HCT116 (cell line): ENCODE data around the gene KSR1. TPM values are rescaled to one million over a fixed set of nuclear protein-coding genes. Genes with fewer than 3 reads are reported as not detected.
"Not testable (repeated sequence)": the region's sequence is repeated elsewhere in the genome, so short reads cannot be mapped to it uniquely, and the experiment has no call there.

ENCODE experiments used
- ATAC-seq: fragments of 200-7000 bp; cut with Tn5 transposase; 2 replicates; pipeline ENCODE4 v1.9.1; 2020; ENCODE audit warnings: mild to moderate bottlenecking, moderate library complexity
- BruUV-seq: library from RNA; stranded (reverse); fragments of 400-500 nt; replicated peaks from 2 replicates; lab custom pipeline; 2021; lab: Mats Ljungman, UMichigan
- CTCF ChIA-PET: fragments of 300-600 bp; sonication (Branson Sonifier 250); formaldehyde crosslinking; loops from one replicate; lab custom pipeline; 2021; ENCODE audit warnings: antibody characterized with exemption; lab: Charles Lee
- POLR2A ChIA-PET: fragments of 300-600, 350-600 bp; sonication (Branson Sonifier 250); formaldehyde crosslinking; loops from one replicate; lab custom pipeline; 2021; ENCODE audit warnings: antibody characterized with exemption; lab: Charles Lee
- RAD21 ChIA-PET, 2 experiments: fragments of 300-600 bp; sonication (Branson Sonifier 250); formaldehyde crosslinking; loops; one replicate each; lab custom pipeline; 2023; ENCODE audit warnings: low total read pairs in 2 of 2; ENCODE audit not compliant: uncharacterized antibody in 2 of 2, unreplicated experiment in 2 of 2, low non-redundant PET in 1 of 2; lab: Charles Lee
- DNase-seq: peaks from one replicate; pipeline ENCODE4 v3.0.0-alpha.2; 2010; ENCODE audit warnings: low read depth, low spot score
- H2AFZ ChIP-seq: fragments of 200-600 bp; shearing (Covaris generic), sonication (generic); 2 replicates; pipeline ENCODE4 v1.6.1; 2017; ENCODE audit warnings: low read depth, mixed run types, mixed read lengths, antibody characterized with exemption, low read length; ENCODE audit not compliant: poor library complexity, severe bottlenecking
- H3K27ac ChIP-seq: 2 replicates; pipeline ENCODE4 v1.5.1; 2012; ENCODE audit warnings: low read depth, low read length
- H3K27me3 ChIP-seq: fragments of 200-600 bp; sonication (generic); 2 replicates; pipeline ENCODE4 v1.6.1; 2016; ENCODE audit warnings: mixed run types, low read length, mixed read lengths; ENCODE audit not compliant: insufficient read depth
- H3K36me3 ChIP-seq, 2 experiments: fragments of 200-500 bp in 1 of 2; fragments of 200-600 bp in 1 of 2; sonication (Bioruptor generic) in 1 of 2; sonication (generic) in 1 of 2; 2 replicates each; pipeline versions ENCODE4 v1.5.1 to v1.6.1; 2014 to 2016; ENCODE audit warnings: low read length in 2 of 2, inconsistent platforms in 1 of 2, mixed read lengths in 1 of 2, mixed run types in 1 of 2; ENCODE audit not compliant: insufficient read depth in 2 of 2, control insufficient read depth in 1 of 2
- H3K4me1 ChIP-seq, 2 experiments: fragments of 200-600 bp in 1 of 2; sonication (generic) in 1 of 2; 2 replicates each; pipeline versions ENCODE4 v1.5.1 to v1.6.1; 2012 to 2017; ENCODE audit warnings: low read length in 2 of 2, inconsistent platforms in 1 of 2, mild to moderate bottlenecking in 1 of 2, mixed read lengths in 1 of 2, mixed run types in 1 of 2, moderate library complexity in 1 of 2; ENCODE audit not compliant: insufficient read depth in 2 of 2, control insufficient read depth in 1 of 2
- H3K4me2 ChIP-seq: fragments of 200-600 bp; sonication (generic); 2 replicates; pipeline ENCODE4 v1.6.1; 2017; ENCODE audit warnings: mixed run types, low read length, mixed read lengths
- H3K4me3 ChIP-seq, 2 experiments: fragments of 200-600 bp in 1 of 2; sonication (generic) in 1 of 2; replicated peaks in 1 of 2; 2 replicates each; pipeline ENCODE4 v1.5.1; 2011 to 2016; ENCODE audit warnings: low read length in 2 of 2, control low read depth in 1 of 2, low read depth in 1 of 2, mild to moderate bottlenecking in 1 of 2, mixed read lengths in 1 of 2, mixed run types in 1 of 2
- H3K79me2 ChIP-seq: fragments of 200-600 bp; sonication (generic); 2 replicates; pipeline ENCODE4 v1.6.1; 2017; ENCODE audit warnings: mild to moderate bottlenecking, mixed run types, low read length, moderate library complexity, mixed read lengths; ENCODE audit not compliant: insufficient read depth
- H3K9ac ChIP-seq: fragments of 200-600 bp; sonication (generic); 2 replicates; pipeline ENCODE4 v1.6.1; 2016; ENCODE audit warnings: low read length, mixed read lengths
- H3K9me2 ChIP-seq: fragments of 200-600 bp; sonication (generic), shearing (Covaris generic); 2 replicates; pipeline ENCODE4 v1.6.1; 2017; ENCODE audit warnings: mixed run types, mild to moderate bottlenecking, moderate library complexity; ENCODE audit not compliant: insufficient read depth
- H3K9me3 ChIP-seq, 2 experiments: fragments of 200-500 bp in 1 of 2; fragments of 200-600 bp in 1 of 2; sonication (Bioruptor generic) in 1 of 2; sonication (generic) in 1 of 2; 2 replicates each; pipeline ENCODE4 v1.6.1; 2014 to 2017; ENCODE audit warnings: low read length in 2 of 2, mixed read lengths in 2 of 2, inconsistent platforms in 1 of 2, low read depth in 1 of 2, mild to moderate bottlenecking in 1 of 2, mixed run types in 1 of 2, moderate library complexity in 1 of 2; ENCODE audit not compliant: control insufficient read depth in 1 of 2, insufficient read depth in 1 of 2
- H4K20me1 ChIP-seq: fragments of 200-600 bp; sonication (generic), shearing (Covaris generic); 2 replicates; pipeline ENCODE4 v1.6.1; 2017; ENCODE audit warnings: mixed run types, mild to moderate bottlenecking, moderate library complexity; ENCODE audit not compliant: insufficient read depth
- CEBPB ChIP-seq: IDR thresholded peaks from 2 replicates; pipeline ENCODE4 v1.6.1; 2012; ENCODE audit warnings: low read depth
- EGR1 ChIP-seq: IDR thresholded peaks from 2 replicates; pipeline ENCODE4 v1.6.1; 2012; ENCODE audit warnings: low read depth
- ELF1 ChIP-seq: IDR thresholded peaks from 2 replicates; pipeline ENCODE4 v1.6.1; 2012; ENCODE audit warnings: low read depth, borderline replicate concordance
- EZH2 ChIP-seq: fragments of 200-600 bp; sonication (generic); IDR thresholded peaks from 2 replicates; pipeline ENCODE4 v1.6.1; 2017; ENCODE audit warnings: antibody characterized with exemption, mixed run types
- EZH2phosphoT487 ChIP-seq: fragments of 200-600 bp; IDR thresholded peaks from 2 replicates; pipeline ENCODE4 v1.6.1; 2018; ENCODE audit warnings: antibody characterized with exemption, borderline replicate concordance
- JUND ChIP-seq: IDR thresholded peaks from 2 replicates; pipeline ENCODE4 v1.6.1; 2012
- POLR2AphosphoS5 ChIP-seq: IDR thresholded peaks from 2 replicates; pipeline ENCODE4 v1.6.1; 2011; ENCODE audit warnings: mild to moderate bottlenecking, low read depth, low read length, moderate library complexity
- SRF ChIP-seq: IDR thresholded peaks from 2 replicates; pipeline ENCODE4 v1.6.1; 2012; ENCODE audit warnings: low read depth
- YY1 ChIP-seq: IDR thresholded peaks from 2 replicates; pipeline ENCODE4 v1.6.1; 2011; ENCODE audit warnings: low read length, low read depth, moderate library complexity, mild to moderate bottlenecking; ENCODE audit not compliant: insufficient replicate concordance; ENCODE audit errors: extremely low read depth
- ZFX ChIP-seq: fragments of 450-650 bp; IDR thresholded peaks from 2 replicates; pipeline ENCODE4 v1.6.1; 2017
- intact Hi-C: fragments of 100-400 bp; cut with micrococcal nuclease; formaldehyde crosslinking; loops from 2 replicates; pipeline ENCODE4 v1.10.0; 2022
- total RNA-seq: library from RNA; stranded (reverse); gene quantifications from one replicate; pipeline ENCODE4 v1.2.1, GENCODE V29; 2021; ENCODE audit not compliant: unreplicated experiment
- TF ChIP-seq, protein P1 (sequence below): IDR thresholded peaks from 2 replicates; pipeline ENCODE4 v1.6.1; 2011; ENCODE audit warnings: mild to moderate bottlenecking, low read length, moderate library complexity; ENCODE audit not compliant: insufficient replicate concordance; ENCODE audit errors: extremely low read depth
- TF ChIP-seq, protein P2 (sequence below): IDR thresholded peaks from 2 replicates; pipeline ENCODE4 v1.6.1; 2012

Gene KSR1
- total RNA-seq, 1 experiment from 2014 or later: 16.5 TPM

DNA sequence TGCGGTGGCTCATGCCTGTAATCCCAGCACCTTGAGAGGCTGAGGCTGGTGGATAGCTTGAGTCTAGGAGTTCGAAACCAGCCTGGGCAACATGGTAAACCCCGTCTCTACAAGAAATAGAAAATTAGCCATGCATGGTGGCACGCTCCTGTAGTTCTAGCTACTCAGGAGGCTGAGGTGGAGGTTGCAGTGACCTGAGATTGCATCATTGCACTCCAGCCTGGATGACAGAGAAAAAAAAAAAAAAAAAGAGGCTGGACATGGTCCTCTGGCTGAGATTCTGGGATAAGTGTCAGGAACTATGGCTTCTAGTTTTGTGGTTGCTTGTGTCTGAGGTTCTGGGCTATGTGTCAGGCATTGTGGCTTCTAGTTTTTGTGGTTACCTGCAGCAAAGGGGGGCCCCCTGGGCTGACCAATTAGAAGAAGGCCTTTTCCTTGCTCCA, 7.0 kb downstream of the KSR1 start (continued):
- no peak for TF ChIP-seq EZH2
- no peak for TF ChIP-seq CEBPB
- no peak for TF ChIP-seq ELF1
- no peak for TF ChIP-seq YY1
- TF ChIP-seq EZH2phosphoT487: no peak
- TF ChIP-seq JUND: no peak

DNA sequence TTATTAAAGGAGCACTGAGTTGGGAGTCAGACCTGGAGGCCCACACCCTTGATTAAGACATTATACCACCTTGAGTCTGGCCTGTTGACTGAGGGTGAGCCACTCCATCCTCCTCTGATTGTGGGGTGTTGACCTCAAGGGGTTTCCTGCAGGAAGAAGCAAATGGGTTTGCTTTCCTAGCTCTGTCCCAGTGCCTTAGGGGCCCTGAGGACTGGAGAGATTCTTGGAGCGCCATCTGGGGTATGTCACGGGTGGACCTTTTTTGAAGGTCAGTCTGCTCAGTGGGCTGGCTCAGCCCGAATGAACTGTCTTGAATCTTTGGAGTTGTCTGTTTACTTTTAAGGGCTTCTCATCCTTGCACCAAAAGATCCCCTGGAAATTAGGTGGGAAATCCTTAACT, 7.8 kb downstream of the KSR1 start:
- CTCF ChIA-PET, H2AFZ ChIP-seq, H3K36me3 ChIP-seq, H3K79me2 ChIP-seq, H3K27me3 ChIP-seq, DNase-seq, H3K4me2 ChIP-seq, POLR2A ChIA-PET, H3K9ac ChIP-seq, ATAC-seq, intact Hi-C loops, BruUV-seq, RAD21 ChIA-PET, H3K4me3 ChIP-seq, H3K4me1 ChIP-seq, H3K9me3 ChIP-seq, H3K27ac ChIP-seq, H3K9me2 ChIP-seq, H4K20me1 ChIP-seq: not testable (repeated sequence)

DNA sequence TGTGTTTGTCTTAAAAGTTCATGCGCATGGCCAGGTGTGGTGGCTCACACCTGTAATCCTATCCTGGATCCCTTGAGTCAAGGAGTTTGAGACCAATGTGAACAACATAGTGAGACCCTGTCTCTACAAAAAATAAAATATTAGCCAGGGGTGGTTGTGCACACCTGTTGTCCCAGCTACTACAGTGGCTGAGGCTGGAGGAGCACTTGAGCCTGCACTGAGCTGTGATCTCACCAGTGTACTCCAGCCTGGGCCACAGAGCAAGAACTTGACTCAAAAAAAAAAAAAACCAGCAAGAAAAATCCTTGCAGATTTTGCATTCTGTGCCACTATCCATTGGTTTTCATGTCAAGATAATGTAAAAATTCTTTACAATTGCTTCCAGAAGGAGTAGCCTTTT, 8.2 kb downstream of the KSR1 start:
- no peaks in the 10 kb centered on the region for H3K9me2 ChIP-seq
- no peaks in the 10 kb centered on the region for H3K9me3 ChIP-seq
- DNase-seq (no peak), ATAC-seq (no peak)
- no peaks in the 10 kb centered on the region for H3K27me3 ChIP-seq
- no peak overlapping the region for H3K9ac ChIP-seq
- TF ChIP-seq ELF1 (no peak), SRF (no peak), EZH2 (no peak), EGR1 (no peak), POLR2AphosphoS5 (no peak), ZFX (no peak), EZH2phosphoT487 (no peak), YY1 (no peak)
- TF ChIP-seq, protein P1, sequence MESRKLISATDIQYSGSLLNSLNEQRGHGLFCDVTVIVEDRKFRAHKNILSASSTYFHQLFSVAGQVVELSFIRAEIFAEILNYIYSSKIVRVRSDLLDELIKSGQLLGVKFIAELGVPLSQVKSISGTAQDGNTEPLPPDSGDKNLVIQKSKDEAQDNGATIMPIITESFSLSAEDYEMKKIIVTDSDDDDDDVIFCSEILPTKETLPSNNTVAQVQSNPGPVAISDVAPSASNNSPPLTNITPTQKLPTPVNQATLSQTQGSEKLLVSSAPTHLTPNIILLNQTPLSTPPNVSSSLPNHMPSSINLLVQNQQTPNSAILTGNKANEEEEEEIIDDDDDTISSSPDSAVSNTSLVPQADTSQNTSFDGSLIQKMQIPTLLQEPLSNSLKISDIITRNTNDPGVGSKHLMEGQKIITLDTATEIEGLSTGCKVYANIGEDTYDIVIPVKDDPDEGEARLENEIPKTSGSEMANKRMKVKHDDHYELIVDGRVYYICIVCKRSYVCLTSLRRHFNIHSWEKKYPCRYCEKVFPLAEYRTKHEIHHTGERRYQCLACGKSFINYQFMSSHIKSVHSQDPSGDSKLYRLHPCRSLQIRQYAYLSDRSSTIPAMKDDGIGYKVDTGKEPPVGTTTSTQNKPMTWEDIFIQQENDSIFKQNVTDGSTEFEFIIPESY: no peak
- TF ChIP-seq, protein P2, sequence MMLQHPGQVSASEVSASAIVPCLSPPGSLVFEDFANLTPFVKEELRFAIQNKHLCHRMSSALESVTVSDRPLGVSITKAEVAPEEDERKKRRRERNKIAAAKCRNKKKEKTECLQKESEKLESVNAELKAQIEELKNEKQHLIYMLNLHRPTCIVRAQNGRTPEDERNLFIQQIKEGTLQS: no peak
- H3K4me1 ChIP-seq: no peaks in the 10 kb centered on the region
- no peak overlapping the region for H2AFZ ChIP-seq
- H3K36me3 ChIP-seq: no peaks in the 10 kb centered on the region
- intact Hi-C loops: no loop called here
- no peak overlapping the region for H3K4me3 ChIP-seq
- ChIA-PET POLR2A (no interaction called here), RAD21 (no interaction called here), CTCF (no interaction called here)
- no peaks in the 10 kb centered on the region for H4K20me1 ChIP-seq
- H3K79me2 ChIP-seq: peaks cover 5% of the 10 kb centered on the region
- H3K27ac ChIP-seq: no peak overlapping the region
- H3K4me2 ChIP-seq: no peak overlapping the region
- BruUV-seq: no TSS peak

DNA sequence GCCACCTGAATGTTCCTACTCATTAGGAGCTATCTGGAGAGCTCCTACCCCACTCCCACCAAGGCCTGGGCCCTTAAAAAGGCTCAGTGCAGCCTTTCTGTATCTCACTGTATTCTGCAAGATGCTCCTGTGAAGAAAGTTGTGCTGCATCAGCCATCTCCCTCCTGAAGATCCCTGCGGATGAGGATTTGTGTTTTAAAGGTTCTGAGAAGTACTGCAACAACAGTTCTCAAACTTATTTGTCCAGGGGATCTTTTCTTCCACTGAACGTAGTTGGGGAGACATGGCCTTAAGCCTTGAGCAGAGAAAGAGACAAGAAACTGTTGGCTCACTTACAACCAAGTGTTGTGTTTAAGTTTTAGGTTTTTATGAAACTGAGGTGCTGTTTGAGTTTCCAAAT, 9.6 kb downstream of the KSR1 start:
- H3K4me3 ChIP-seq, POLR2A ChIA-PET, H3K79me2 ChIP-seq: not testable (repeated sequence)

More for the DNA sequence above, 9.6 kb downstream of the KSR1 start:
- H2AFZ ChIP-seq, ATAC-seq, CTCF ChIA-PET, RAD21 ChIA-PET, DNase-seq, H3K9me3 ChIP-seq, BruUV-seq, H3K27ac ChIP-seq, H4K20me1 ChIP-seq, H3K9me2 ChIP-seq, H3K9ac ChIP-seq, H3K27me3 ChIP-seq, H3K4me2 ChIP-seq, H3K4me1 ChIP-seq, intact Hi-C loops, H3K36me3 ChIP-seq: not testable (repeated sequence)
